DND-41 (cell line): ENCODE results near the gene FABP7.

Experiments
- EZH2 ChIP-seq: IDR thresholded peaks from 3 replicates; pipeline ENCODE4 v1.6.1; 2012; ENCODE audit warnings: borderline replicate concordance, low read depth, mild to moderate bottlenecking, moderate library complexity, low read length, inconsistent platforms; ENCODE audit not compliant: severe bottlenecking
- TF ChIP-seq, protein P1 (sequence below): IDR thresholded peaks from 2 replicates; pipeline ENCODE4 v1.5.1; 2012; ENCODE audit warnings: borderline replicate concordance, low read length, moderate library complexity, mild to moderate bottlenecking; ENCODE audit not compliant: poor library complexity, severe bottlenecking; ENCODE audit errors: extremely low read depth

DNA sequence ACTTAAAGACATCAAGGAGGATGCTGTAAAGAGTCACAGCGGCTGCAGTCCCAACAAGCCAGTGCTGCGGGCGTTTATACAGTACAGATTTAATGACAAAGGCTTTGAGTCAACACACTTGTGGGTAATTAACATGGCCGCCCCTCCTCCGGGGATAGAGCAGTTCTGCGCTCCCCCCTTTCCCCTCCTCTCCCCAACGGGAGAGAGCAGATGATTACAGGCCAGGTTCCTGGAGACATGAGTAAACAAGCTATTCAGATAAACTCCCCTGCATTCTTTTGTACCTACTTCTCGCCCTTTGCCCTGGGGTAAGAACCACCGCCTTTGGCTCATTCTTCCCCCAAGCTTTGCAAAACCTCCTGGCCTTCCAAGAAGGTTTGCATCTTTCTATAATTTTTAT is 23.6 kb upstream of the FABP7 start:
- TF ChIP-seq, protein P1, sequence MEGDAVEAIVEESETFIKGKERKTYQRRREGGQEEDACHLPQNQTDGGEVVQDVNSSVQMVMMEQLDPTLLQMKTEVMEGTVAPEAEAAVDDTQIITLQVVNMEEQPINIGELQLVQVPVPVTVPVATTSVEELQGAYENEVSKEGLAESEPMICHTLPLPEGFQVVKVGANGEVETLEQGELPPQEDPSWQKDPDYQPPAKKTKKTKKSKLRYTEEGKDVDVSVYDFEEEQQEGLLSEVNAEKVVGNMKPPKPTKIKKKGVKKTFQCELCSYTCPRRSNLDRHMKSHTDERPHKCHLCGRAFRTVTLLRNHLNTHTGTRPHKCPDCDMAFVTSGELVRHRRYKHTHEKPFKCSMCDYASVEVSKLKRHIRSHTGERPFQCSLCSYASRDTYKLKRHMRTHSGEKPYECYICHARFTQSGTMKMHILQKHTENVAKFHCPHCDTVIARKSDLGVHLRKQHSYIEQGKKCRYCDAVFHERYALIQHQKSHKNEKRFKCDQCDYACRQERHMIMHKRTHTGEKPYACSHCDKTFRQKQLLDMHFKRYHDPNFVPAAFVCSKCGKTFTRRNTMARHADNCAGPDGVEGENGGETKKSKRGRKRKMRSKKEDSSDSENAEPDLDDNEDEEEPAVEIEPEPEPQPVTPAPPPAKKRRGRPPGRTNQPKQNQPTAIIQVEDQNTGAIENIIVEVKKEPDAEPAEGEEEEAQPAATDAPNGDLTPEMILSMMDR: no peak
- no peak for TF ChIP-seq EZH2
